ENCODE results near the gene C1orf87.
A peak's percentile ranks its signal among the peaks of the same experiment; 100 is the strongest.

Gene C1orf87

GRCh38 chr1:60059468-60059867 lies 14.1 kb downstream of the C1orf87 start:
- no peak for DNase-seq

- DNase-seq, result no peak
These were observed 18.2 kb downstream of the C1orf87 start for GRCh38 chr1:60055336-60055735.

- DNase-seq, result no peak
These were observed 19.2 kb downstream of the C1orf87 start for GRCh38 chr1:60054374-60054773.

- peak in 1 of 51 donors; percentile 27 for DNase-seq
These were observed 21.0 kb downstream of the C1orf87 start for GRCh38 chr1:60052601-60053000.

GRCh38 chr1:60051191-60051590 lies 22.4 kb downstream of the C1orf87 start:
- DNase-seq, result no peak

- DNase-seq, result no peak
These were observed 24.4 kb downstream of the C1orf87 start for GRCh38 chr1:60049188-60049587.

- DNase-seq, result no peak
These were observed 28.7 kb downstream of the C1orf87 start for GRCh38 chr1:60044881-60045280.

GRCh38 chr1:60041783-60042182 lies 31.8 kb downstream of the C1orf87 start:
- DNase-seq, result no peak

- no peak for DNase-seq
These were observed 35.9 kb downstream of the C1orf87 start for GRCh38 chr1:60037669-60038068.

- DNase-seq, result no peak
These were observed 36.6 kb downstream of the C1orf87 start for GRCh38 chr1:60036856-60037460.

GRCh38 chr1:60035921-60036320 lies 37.6 kb downstream of the C1orf87 start:
- DNase-seq, result no peak

GRCh38 chr1:60034999-60035398 lies 38.6 kb downstream of the C1orf87 start:
- no peak for DNase-seq

GRCh38 chr1:60033066-60033465 lies 40.5 kb downstream of the C1orf87 start:
- no peak for DNase-seq

- no peak for DNase-seq
These were observed 42.4 kb downstream of the C1orf87 start for GRCh38 chr1:60031146-60031545.

GRCh38 chr1:60025552-60025951 lies 48.0 kb downstream of the C1orf87 start:
- no peak for DNase-seq

- peak in 1 of 51 donors; percentile 5 for DNase-seq
These were observed 55.9 kb downstream of the C1orf87 start for GRCh38 chr1:60017508-60018205.

GRCh38 chr1:60010690-60011089 lies 62.9 kb downstream of the C1orf87 start:
- DNase-seq, result no peak

GRCh38 chr1:60008500-60008899 lies 65.1 kb downstream of the C1orf87 start:
- DNase-seq, result no peak

GRCh38 chr1:60000625-60001024 lies 72.9 kb downstream of the C1orf87 start:
- DNase-seq, result peak in 8 of 51 donors; percentile 0 to 21 (median 2)

GRCh38 chr1:59999746-60000145 lies 73.8 kb downstream of the C1orf87 start:
- no peak for DNase-seq

- no peak for DNase-seq
These were observed 74.6 kb downstream of the C1orf87 start for GRCh38 chr1:59999006-59999405.

- DNase-seq, result no peak
These were observed 76.0 kb downstream of the C1orf87 start for GRCh38 chr1:59997479-59998115.
